DLD1 (cell line): ENCODE data around the gene NCAPH2.

Experiments
- in situ Hi-C: cut with HindIII; loops from 2 replicates; pipeline ENCODE4 v1.10.0; 2017; ENCODE audit warnings: low sequenced_read_pairs

The NCAPH2 gene

GRCh38 chr22:50545522-50546325 lies 37.7 kb downstream of the NCAPH2 start, which contains the start of gene KLHDC7B:
TSS of gene KLHDC7B (plus strand) at chr22:50545899. CDS start at chr22:50546244, 345 bp downstream.
- in situ Hi-C loops: no loop called here

GRCh38 chr22:50546326-50547262 lies 38.6 kb downstream of the NCAPH2 start:
- in situ Hi-C loops: no loop called here

GRCh38 chr22:50547263-50547985 lies 39.4 kb downstream of the NCAPH2 start:
- in situ Hi-C loops: no loop called here

GRCh38 chr22:50548040-50548920 lies 40.3 kb downstream of the NCAPH2 start:
- in situ Hi-C loops: no loop called here

GRCh38 chr22:50548921-50549790 lies 41.1 kb downstream of the NCAPH2 start:
- in situ Hi-C loops: no loop called here

- in situ Hi-C loops: no loop called here
Measured at GRCh38 chr22:50550395-50550794, 42.4 kb downstream of the NCAPH2 start.

GRCh38 chr22:50551160-50551752 lies 43.2 kb downstream of the NCAPH2 start:
- in situ Hi-C loops: no loop called here

- in situ Hi-C loops: no loop called here
Measured at GRCh38 chr22:50553310-50553709, 45.3 kb downstream of the NCAPH2 start.

- in situ Hi-C loops: no loop called here
Measured at GRCh38 chr22:50556703-50557102, 48.7 kb downstream of the NCAPH2 start.

GRCh38 chr22:50560034-50560433 lies 52.0 kb downstream of the NCAPH2 start:
- in situ Hi-C loops: no loop called here

GRCh38 chr22:50561401-50562358 lies 53.7 kb downstream of the NCAPH2 start:
- in situ Hi-C loops: no loop called here

- in situ Hi-C loops: no loop called here
Measured at GRCh38 chr22:50562523-50563412, 54.7 kb downstream of the NCAPH2 start, which contains the start of gene SYCE3. TSS of gene SYCE3 (minus strand) at chr22:50562919. CDS start at chr22:50556405, 6,514 bp downstream.

- in situ Hi-C loops: no loop called here
Measured at GRCh38 chr22:50563413-50564160, 55.6 kb downstream of the NCAPH2 start.

- in situ Hi-C loops: no loop called here
Measured at GRCh38 chr22:50564289-50564688, 56.3 kb downstream of the NCAPH2 start.

GRCh38 chr22:50567721-50568252 lies 59.8 kb downstream of the NCAPH2 start:
- in situ Hi-C loops: no loop called here
